ENCODE measurements around the gene MGAT5B.

GRCh38 chr17:76948301-76948700 is 80.1 kb downstream of the MGAT5B start:
- no peak for TF ChIP-seq CTCF (IDR thresholded peaks at IDR 0.05; ENCODE audit: insufficient read depth, low read depth, low read length)
- TF ChIP-seq EZH2 (IDR thresholded peaks at IDR 0.05; ENCODE audit: insufficient read depth, low read length) = no peak

All from astrocyte (in vitro differentiated cells and primary cell).